Upper lobe of left lung (tissue), 6 donors: ENCODE results near the gene ENGASE. TPM values are rescaled to one million over a fixed set of nuclear protein-coding genes. Genes with fewer than 3 reads are reported as not detected.

Source experiments
- ATAC-seq, 2 donors: fragments of 200-7000 bp; cut with Tn5 transposase; one replicate each; pipeline ENCODE4 v1.9.1; 2022; ENCODE audit warnings: mild to moderate bottlenecking in 2 of 2, moderate library complexity in 2 of 2; ENCODE audit not compliant: low FRiP score in 2 of 2
- DNase-seq, 2 donors: peaks; one replicate each; pipeline ENCODE4 v3.0.0-alpha.2; 2019 to 2020
- H3K27ac ChIP-seq, 4 donors: fragments of 200-600 bp; sonication (generic); one replicate each; pipeline ENCODE4 v1.5.1; 2016 to 2019
- H3K27me3 ChIP-seq, 4 donors: fragments of 200-600 bp; sonication (generic); one replicate each; pipeline ENCODE4 v1.5.1; 2017 to 2019
- H3K36me3 ChIP-seq, 4 donors: fragments of 200-600 bp; sonication (generic); one replicate each; pipeline ENCODE4 v1.5.1; 2016 to 2019
- H3K4me1 ChIP-seq, 4 donors: fragments of 200-600 bp; sonication (generic); one replicate each; pipeline ENCODE4 v1.5.1; 2018 to 2019
- H3K4me3 ChIP-seq, 4 donors: fragments of 200-600 bp; sonication (generic); one replicate each; pipeline ENCODE4 v1.5.1; 2017 to 2019; ENCODE audit warnings: mild to moderate bottlenecking in 2 of 4, moderate library complexity in 1 of 4
- H3K9me3 ChIP-seq, 4 donors: fragments of 200-600 bp; sonication (generic); one replicate each; pipeline ENCODE4 v1.5.1; 2018 to 2019
- EP300 ChIP-seq, 4 donors: sonication (generic); formaldehyde crosslinking; IDR thresholded peaks; one replicate each; pipeline ENCODE4 v1.5.1; 2017; ENCODE audit warnings: antibody characterized with exemption in 4 of 4, control low read depth in 2 of 4
- POLR2A ChIP-seq, 4 donors: fragments of 450-650 bp; IDR thresholded peaks; one replicate each; pipeline ENCODE4 v1.5.1; 2016 to 2017; ENCODE audit warnings: antibody characterized with exemption in 4 of 4, mild to moderate bottlenecking in 2 of 4
- POLR2AphosphoS5 ChIP-seq, 2 donors: sonication (generic); formaldehyde crosslinking; IDR thresholded peaks; one replicate each; pipeline ENCODE4 v1.5.1; 2017; ENCODE audit warnings: antibody characterized with exemption in 2 of 2
- WGBS, 2 donors: methylation state at CpG; one replicate each; pipeline ENCODE4 v1.1.5; 2017 to 2018; 5-methylcytosine and 5-hydroxymethylcytosine counted together
- total RNA-seq, 6 donors: library from RNA; depleted of rRNA in 4 of 6; stranded (reverse); fragments of >200 nt in 4 of 6; gene quantifications; one replicate each; pipeline versions ENCODE4 v1.1.0 to v1.2.1, GENCODE V29; 2016 to 2021
- TF ChIP-seq, protein P1 (sequence below), 6 experiments: fragments of 450-650 bp in 4 of 6; fragments of 200-600 bp in 2 of 6; sonication (generic) in 2 of 6; IDR thresholded peaks; one replicate each; pipeline ENCODE4 v1.5.1; 2016 to 2019; ENCODE audit warnings: antibody characterized with exemption in 6 of 6
- donor health status: DM: no; HTN: no; CAD: no; lungs with moderate emphysema.
- donor health status: DM: no; HTN: yes; CAD: no; lungs with severe emphysema.

The ENGASE gene
- total RNA-seq, 6 donors from 2014 or later, result 17.2 to 320 (median 55.9) TPM

DNA sequence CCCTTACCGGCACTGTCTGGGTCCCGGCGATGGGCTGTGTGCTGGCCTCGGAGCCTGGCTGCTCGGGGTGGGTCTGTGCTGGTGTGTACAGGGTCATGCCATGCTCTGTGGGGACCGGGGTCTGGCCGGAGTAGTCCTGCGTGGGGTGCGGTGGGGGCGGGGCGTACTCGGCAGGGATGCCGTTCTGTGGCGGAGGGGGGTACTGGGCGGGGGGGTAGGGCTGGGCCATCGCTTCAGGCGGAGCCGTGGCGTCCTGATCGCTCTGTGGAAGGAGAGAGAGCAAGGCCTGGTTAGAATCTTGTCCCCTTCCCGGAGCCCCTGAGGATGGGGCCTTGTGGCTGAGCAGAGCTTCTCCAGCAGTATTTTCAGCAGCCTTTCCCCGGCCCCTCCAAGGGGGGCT, 40.9 kb downstream of the ENGASE start:
- TF ChIP-seq EP300 (IDR thresholded peaks at IDR 0.05), result no peak
- no peak for TF ChIP-seq POLR2AphosphoS5 (IDR thresholded peaks at IDR 0.05)
- TF ChIP-seq, protein P1, sequence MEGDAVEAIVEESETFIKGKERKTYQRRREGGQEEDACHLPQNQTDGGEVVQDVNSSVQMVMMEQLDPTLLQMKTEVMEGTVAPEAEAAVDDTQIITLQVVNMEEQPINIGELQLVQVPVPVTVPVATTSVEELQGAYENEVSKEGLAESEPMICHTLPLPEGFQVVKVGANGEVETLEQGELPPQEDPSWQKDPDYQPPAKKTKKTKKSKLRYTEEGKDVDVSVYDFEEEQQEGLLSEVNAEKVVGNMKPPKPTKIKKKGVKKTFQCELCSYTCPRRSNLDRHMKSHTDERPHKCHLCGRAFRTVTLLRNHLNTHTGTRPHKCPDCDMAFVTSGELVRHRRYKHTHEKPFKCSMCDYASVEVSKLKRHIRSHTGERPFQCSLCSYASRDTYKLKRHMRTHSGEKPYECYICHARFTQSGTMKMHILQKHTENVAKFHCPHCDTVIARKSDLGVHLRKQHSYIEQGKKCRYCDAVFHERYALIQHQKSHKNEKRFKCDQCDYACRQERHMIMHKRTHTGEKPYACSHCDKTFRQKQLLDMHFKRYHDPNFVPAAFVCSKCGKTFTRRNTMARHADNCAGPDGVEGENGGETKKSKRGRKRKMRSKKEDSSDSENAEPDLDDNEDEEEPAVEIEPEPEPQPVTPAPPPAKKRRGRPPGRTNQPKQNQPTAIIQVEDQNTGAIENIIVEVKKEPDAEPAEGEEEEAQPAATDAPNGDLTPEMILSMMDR (IDR thresholded peaks at IDR 0.05), result no peak
- TF ChIP-seq POLR2A (IDR thresholded peaks at IDR 0.05), result no peak
- no peak overlapping the region for H3K4me3 ChIP-seq
- ATAC-seq, result peak in 1 of 2 donors; percentile 16
- peaks cover 7 to 20% (median 15%) of the 10 kb centered on the region in 4 donors for H3K4me1 ChIP-seq
- no peaks in the 10 kb centered on the region for H3K36me3 ChIP-seq
- peak overlapping the region in 2 of 4 donors; percentile 49 to 70 for H3K27ac ChIP-seq
- H3K27me3 ChIP-seq, result no peaks in the 10 kb centered on the region
- no peak for DNase-seq
- 80 to 89% methylated on average over 10 to 22 of the region's 22 CpGs for WGBS, 2 donors
- no peaks in the 10 kb centered on the region for H3K9me3 ChIP-seq

DNA sequence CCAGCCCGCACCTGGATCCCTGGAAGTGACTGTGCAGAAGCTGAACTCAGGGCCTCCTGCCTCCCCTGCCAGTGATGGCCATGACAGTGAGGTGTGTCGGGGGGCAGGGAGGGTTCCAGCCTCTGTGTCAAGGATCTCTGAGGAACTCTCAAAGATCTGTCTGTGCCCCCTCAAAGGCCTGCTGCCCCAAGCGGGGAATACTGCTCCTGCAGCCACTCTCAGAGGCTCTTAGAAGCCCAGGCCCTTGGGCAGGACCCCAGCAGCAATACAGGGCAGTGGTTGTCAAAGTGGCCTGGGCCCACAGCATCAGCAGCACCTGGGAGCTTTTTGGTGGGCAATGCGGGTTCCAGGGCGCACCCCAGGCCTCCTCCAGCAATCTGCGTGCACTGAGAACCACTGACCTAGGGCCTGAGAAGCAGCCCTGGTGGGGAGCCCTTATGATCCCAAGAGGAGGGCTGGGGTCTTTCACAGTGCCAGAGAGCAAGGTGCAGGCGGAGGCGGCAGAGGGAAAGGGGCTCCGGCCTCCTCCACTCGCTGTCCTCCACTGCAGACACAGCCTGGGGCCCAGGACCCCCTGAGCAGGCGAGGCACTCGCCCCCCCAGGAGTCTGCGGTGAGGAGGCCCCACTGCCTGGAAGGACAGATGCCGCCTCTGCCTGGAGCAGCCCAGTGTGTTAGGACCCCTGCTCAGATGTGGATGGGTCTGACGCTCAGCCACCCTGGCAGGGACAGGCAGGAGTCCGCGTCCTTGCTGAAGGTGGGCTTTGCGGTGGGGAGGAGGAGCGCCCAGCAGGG, 42.1 kb downstream of the ENGASE start:
- Histone ChIP-seq H3K4me1 (peaks cover 7 to 20% (median 15%) of the 10 kb centered on the region in 4 donors), H3K36me3 (no peaks in the 10 kb centered on the region), H3K4me3 (no peak overlapping the region), H3K27ac (no peak overlapping the region), H3K27me3 (no peaks in the 10 kb centered on the region), H3K9me3 (no peaks in the 10 kb centered on the region)
- DNase-seq (peak in 1 of 2 donors; percentile 39), ATAC-seq (no peak)
- no peak for TF ChIP-seq POLR2A (IDR thresholded peaks at IDR 0.05)
- no peak for TF ChIP-seq EP300 (IDR thresholded peaks at IDR 0.05)
- no peak for TF ChIP-seq POLR2AphosphoS5 (IDR thresholded peaks at IDR 0.05)
- TF ChIP-seq, protein P1 (IDR thresholded peaks at IDR 0.05), result no peak
- 90 to 93% methylated on average over 3 to 18 of the region's 19 CpGs for WGBS, 2 donors

GRCh38 chr17:79117905-79118487, 43.4 kb downstream of the ENGASE start:
- Histone ChIP-seq H3K9me3 (no peaks in the 10 kb centered on the region), H3K27ac (no peak overlapping the region), H3K36me3 (no peaks in the 10 kb centered on the region), H3K27me3 (no peaks in the 10 kb centered on the region), H3K4me3 (no peak overlapping the region), H3K4me1 (peaks cover 7 to 20% (median 15%) of the 10 kb centered on the region in 4 donors)
- DNase-seq (peak in 1 of 2 donors; percentile 58), ATAC-seq (no peak)
- WGBS, 2 donors, result 68 to 82% methylated on average over 14 to 21 of the region's 21 CpGs
- TF ChIP-seq EP300 (IDR thresholded peaks at IDR 0.05), result no peak
- no peak for TF ChIP-seq POLR2A (IDR thresholded peaks at IDR 0.05)
- TF ChIP-seq, protein P1 (IDR thresholded peaks at IDR 0.05), result no peak
- no peak for TF ChIP-seq POLR2AphosphoS5 (IDR thresholded peaks at IDR 0.05)

- Histone ChIP-seq H3K9me3 (no peaks in the 10 kb centered on the region), H3K27me3 (no peaks in the 10 kb centered on the region), H3K36me3 (no peaks in the 10 kb centered on the region), H3K4me1 (peaks cover 7 to 19% (median 15%) of the 10 kb centered on the region in 4 donors), H3K27ac (no peak overlapping the region), H3K4me3 (no peak overlapping the region)
- WGBS, 2 donors, result 90 to 91% methylated on average over 4 of the region's 4 CpGs
- no peak for TF ChIP-seq POLR2A (IDR thresholded peaks at IDR 0.05)
- TF ChIP-seq, protein P1 (IDR thresholded peaks at IDR 0.05), result no peak
- DNase-seq (no peak), ATAC-seq (no peak)
These were observed 44.3 kb downstream of the ENGASE start for GRCh38 chr17:79118924-79119323.
